HG03469 (cell line): ENCODE data around the gene KRT3.

ENCODE experiments used
- ATAC-seq: cut with Tn5 transposase; IDR thresholded peaks from one replicate; pipeline ENCODE4 v1.9.1; 2021; ENCODE audit warnings: mild to moderate bottlenecking, moderate library complexity, moderate number of reproducible peaks; ENCODE audit not compliant: unreplicated experiment

Gene KRT3

GRCh38 chr12:52827499-52828090, 31.7 kb upstream of the KRT3 start:
- no peak for ATAC-seq

- no peak for ATAC-seq
These were observed 30.9 kb upstream of the KRT3 start for GRCh38 chr12:52826611-52827498.

GRCh38 chr12:52825961-52826360, 30.0 kb upstream of the KRT3 start:
- no peak for ATAC-seq

- no peak for ATAC-seq
These were observed 29.0 kb upstream of the KRT3 start for GRCh38 chr12:52824741-52825410.

GRCh38 chr12:52823761-52824450, 28.0 kb upstream of the KRT3 start:
- no peak for ATAC-seq

GRCh38 chr12:52822771-52823510, 27.0 kb upstream of the KRT3 start:
- ATAC-seq: no peak

GRCh38 chr12:52821826-52822660, 26.1 kb upstream of the KRT3 start:
- no peak for ATAC-seq

- no peak for ATAC-seq
These were observed 25.3 kb upstream of the KRT3 start for GRCh38 chr12:52821071-52821730.

GRCh38 chr12:52820521-52820920, 24.6 kb upstream of the KRT3 start:
- no peak for ATAC-seq

GRCh38 chr12:52819731-52820510, 24.0 kb upstream of the KRT3 start:
- ATAC-seq: no peak

- no peak for ATAC-seq
These were observed 23.0 kb upstream of the KRT3 start for GRCh38 chr12:52818887-52819420.

- ATAC-seq: no peak
These were observed 22.5 kb upstream of the KRT3 start for GRCh38 chr12:52818388-52818787.

GRCh38 chr12:52817699-52818238, 21.9 kb upstream of the KRT3 start:
- ATAC-seq: no peak

GRCh38 chr12:52817003-52817698, 21.2 kb upstream of the KRT3 start:
- no peak for ATAC-seq

- ATAC-seq: no peak
These were observed 20.0 kb upstream of the KRT3 start for GRCh38 chr12:52815676-52816588.

GRCh38 chr12:52815161-52815560, 19.2 kb upstream of the KRT3 start:
- ATAC-seq: no peak
